Tibial artery (tissue), 4 donors: ENCODE measurements around the gene TIMD4.

Source experiments
- DNase-seq, 2 donors: peaks; one replicate each; pipeline ENCODE4 v3.0.0-alpha.2; 2019
- H3K27ac ChIP-seq, 2 donors: fragments of 200-600 bp; sonication (generic) in 1 of 2; 1 replicate in 1 of 2; 2 replicates in 1 of 2; pipeline ENCODE4 v1.5.1; 2018 to 2019; ENCODE audit warnings: mild to moderate bottlenecking in 1 of 2
- H3K27me3 ChIP-seq, 2 donors: fragments of 200-600 bp; sonication (generic) in 1 of 2; one replicate each; pipeline versions ENCODE4 v1.5.1 to v1.6.0; 2016 to 2019
- H3K36me3 ChIP-seq, 3 donors: fragments of 200-600 bp; sonication (generic) in 2 of 3; one replicate each; pipeline ENCODE4 v1.5.1; 2016 to 2019; ENCODE audit warnings: mild to moderate bottlenecking in 2 of 3
- H3K4me1 ChIP-seq, 4 donors: fragments of 200-600 bp; sonication (generic) in 2 of 4; 1 replicate in 3 of 4; 2 replicates in 1 of 4; pipeline ENCODE4 v1.5.1; 2016 to 2019
- H3K4me3 ChIP-seq, 2 donors: fragments of 200-600 bp; sonication (generic) in 1 of 2; 1 replicate in 1 of 2; 2 replicates in 1 of 2; pipeline ENCODE4 v1.5.1; 2018 to 2019; ENCODE audit warnings: mild to moderate bottlenecking in 2 of 2
- H3K9me3 ChIP-seq, 3 donors: fragments of 200-600 bp; sonication (generic) in 1 of 3; one replicate each; pipeline ENCODE4 v1.5.1; 2016 to 2019
- CTCF ChIP-seq, 2 experiments: fragments of 200-600 bp in 1 of 2; fragments of 450-650 bp in 1 of 2; IDR thresholded peaks; one replicate each; pipeline ENCODE4 v1.5.1; 2017 to 2019; ENCODE audit warnings: antibody characterized with exemption in 2 of 2, mild to moderate bottlenecking in 1 of 2, moderate library complexity in 1 of 2
- intact Hi-C: fragments of 100-400 bp; cut with DNase I; formaldehyde crosslinking; loops from one replicate; pipeline ENCODE4 v1.15.0; 2023; ENCODE audit warnings: low total_unique reads

The TIMD4 gene

GRCh38 chr5:156913355-156913718, 49.7 kb downstream of the TIMD4 start:
- no peaks in the 10 kb centered on the region for H3K4me1 ChIP-seq
- no peak for TF ChIP-seq CTCF (IDR thresholded peaks at IDR 0.05)
- no peaks in the 10 kb centered on the region for H3K36me3 ChIP-seq
- no peaks in the 10 kb centered on the region for H3K27me3 ChIP-seq
- H3K27ac ChIP-seq = no peak overlapping the region
- DNase-seq = no peak
- H3K4me3 ChIP-seq = no peak overlapping the region
- intact Hi-C loops = no loop called here
- no peaks in the 10 kb centered on the region for H3K9me3 ChIP-seq

- H3K4me1 ChIP-seq = no peaks in the 10 kb centered on the region
- TF ChIP-seq CTCF (IDR thresholded peaks at IDR 0.05) = no peak
- H3K27ac ChIP-seq = no peak overlapping the region
- no peaks in the 10 kb centered on the region for H3K27me3 ChIP-seq
- intact Hi-C loops = no loop called here
- no peak for DNase-seq
- no peak overlapping the region for H3K4me3 ChIP-seq
- no peaks in the 10 kb centered on the region for H3K36me3 ChIP-seq
- H3K9me3 ChIP-seq = no peaks in the 10 kb centered on the region
These were observed 50.2 kb downstream of the TIMD4 start for GRCh38 chr5:156912869-156913268.

- H3K27ac ChIP-seq = no peak overlapping the region
- intact Hi-C loops = no loop called here
- DNase-seq = no peak
- H3K27me3 ChIP-seq = no peaks in the 10 kb centered on the region
- H3K4me3 ChIP-seq = no peak overlapping the region
- H3K9me3 ChIP-seq = no peaks in the 10 kb centered on the region
- H3K4me1 ChIP-seq = no peaks in the 10 kb centered on the region
- H3K36me3 ChIP-seq = no peaks in the 10 kb centered on the region
- TF ChIP-seq CTCF (IDR thresholded peaks at IDR 0.05) = no peak
These were observed 53.8 kb downstream of the TIMD4 start for GRCh38 chr5:156909180-156909579.

GRCh38 chr5:156907667-156908066, 55.4 kb downstream of the TIMD4 start:
- Histone ChIP-seq H3K9me3 (no peaks in the 10 kb centered on the region), H3K27me3 (no peaks in the 10 kb centered on the region), H3K27ac (no peak overlapping the region), H3K4me3 (no peak overlapping the region), H3K4me1 (no peaks in the 10 kb centered on the region), H3K36me3 (no peaks in the 10 kb centered on the region)
- no peak for DNase-seq
- intact Hi-C loops = no loop called here
- TF ChIP-seq CTCF (IDR thresholded peaks at IDR 0.05) = no peak

- H3K4me3 ChIP-seq = no peak overlapping the region
- H3K4me1 ChIP-seq = no peaks in the 10 kb centered on the region
- no peaks in the 10 kb centered on the region for H3K9me3 ChIP-seq
- no peak for TF ChIP-seq CTCF (IDR thresholded peaks at IDR 0.05)
- H3K27me3 ChIP-seq = no peaks in the 10 kb centered on the region
- H3K27ac ChIP-seq = no peak overlapping the region
- no peak for DNase-seq
- intact Hi-C loops = no loop called here
- no peaks in the 10 kb centered on the region for H3K36me3 ChIP-seq
These were observed 56.2 kb downstream of the TIMD4 start for GRCh38 chr5:156906807-156907206.

GRCh38 chr5:156896546-156896945, 66.5 kb downstream of the TIMD4 start:
- TF ChIP-seq CTCF (IDR thresholded peaks at IDR 0.05) = no peak
- Histone ChIP-seq H3K9me3 (no peaks in the 10 kb centered on the region), H3K4me3 (no peak overlapping the region), H3K4me1 (no peaks in the 10 kb centered on the region), H3K27ac (no peak overlapping the region), H3K27me3 (no peaks in the 10 kb centered on the region), H3K36me3 (no peaks in the 10 kb centered on the region)
- DNase-seq = no peak
- intact Hi-C loops = no loop called here
